K562 (cell line): ENCODE data around the gene AQP9. TPM values are rescaled to one million over a fixed set of nuclear protein-coding genes. Genes with fewer than 3 reads are reported as not detected.

Source experiments
- MEF2D ChIP-seq: conservative IDR thresholded peaks from 2 replicates; pipeline ENCODE4 v1.6.1; 2016; ENCODE audit warnings: low read depth, missing genetic modification characterization, missing compliant biosample characterization
- NBN ChIP-seq: fragments of 450-650 bp; IDR thresholded peaks from 2 replicates; pipeline ENCODE4 v1.6.1; 2016; ENCODE audit warnings: low read depth, mild to moderate bottlenecking
- POLR2AphosphoS5 ChIP-seq: IDR thresholded peaks from 2 replicates; pipeline ENCODE4 v1.6.1; 2011; ENCODE audit warnings: mild to moderate bottlenecking, low read depth, low read length, moderate library complexity; ENCODE audit not compliant: control insufficient read depth, insufficient read depth
- SMAD4 ChIP-seq: fragments of 250-450 bp; sonication (Bioruptor Pico); conservative IDR thresholded peaks from 2 replicates; pipeline ENCODE4 v1.8.0; 2021; ENCODE audit warnings: inconsistent platforms, mild to moderate bottlenecking, moderate library complexity
- TFAP4 ChIP-seq: sonication (generic); formaldehyde crosslinking; IDR thresholded peaks from 2 replicates; pipeline ENCODE4 v1.8.0; 2022; ENCODE audit warnings: missing genetic modification reagents, mild to moderate bottlenecking, moderate library complexity, borderline replicate concordance
- ZEB2 ChIP-seq: fragments of 450-650 bp; IDR thresholded peaks from 2 replicates; pipeline ENCODE4 v1.6.1; 2016
- ZFP91 ChIP-seq: sonication (generic); formaldehyde crosslinking; IDR thresholded peaks from 2 replicates; pipeline ENCODE4 v1.8.0; 2022; ENCODE audit warnings: mild to moderate bottlenecking, missing genetic modification reagents
- ZNF699 ChIP-seq: fragments of 250-450 bp; sonication (Bioruptor Pico); IDR thresholded peaks from 2 replicates; pipeline ENCODE4 v1.8.0; 2021; ENCODE audit warnings: mild to moderate bottlenecking, moderate library complexity; ENCODE audit not compliant: insufficient replicate concordance
- polyA plus RNA-seq, 8 experiments: library from polyadenylated mRNA; depleted of rRNA in 4 of 8; stranded (reverse) in 5 of 8; unstranded in 3 of 8; fragments of >200 nt; fragmentation: Nextera tagmentation in 2 of 8; fragmentation: Illumina TruSeq in 1 of 8; extraction: Ambion mirVana in 2 of 8; extraction: Trizol in 1 of 8; gene quantifications; 2 replicates each; pipeline versions ENCODE4 v1.2.1 to v1.2.3, GENCODE V29; 2011 to 2014; ENCODE audit warnings: inconsistent platforms in 1 of 8, missing spikeins in 1 of 8
- total RNA-seq, 7 experiments: library from RNA; depleted of rRNA in 6 of 7; stranded (reverse); fragments of >200 nt in 6 of 7; fragmentation: Illumina TruSeq in 2 of 7; extraction: Trizol in 2 of 7; gene quantifications; 2 replicates each; pipeline versions ENCODE4 v1.2.1 to v1.2.3, GENCODE V29; 2011 to 2021; ENCODE audit warnings: low replicate concordance in 1 of 7
- TF ChIP-seq, protein P1 (sequence below): fragments of 150-350 bp; IDR thresholded peaks from 2 replicates; pipeline ENCODE4 v1.6.1; 2014; ENCODE audit warnings: low read depth, mild to moderate bottlenecking, low read length, borderline replicate concordance
- TF ChIP-seq, protein P2 (sequence below): fragments of 450-650 bp; IDR thresholded peaks from 2 replicates; pipeline ENCODE4 v1.6.1; 2016; ENCODE audit warnings: mild to moderate bottlenecking
- TF ChIP-seq, protein P3 (sequence below): fragments of 250-450 bp; sonication (Bioruptor Pico); IDR thresholded peaks from 2 replicates; pipeline ENCODE4 v1.4.0; 2020

Gene AQP9
- total and polyA plus RNA-seq, 9 of the 15 experiments (the other 6 are each of a cell fraction or from before 2014, with no cell fraction given) = 0.04 to 0.33 (median 0.07) TPM; not detected in 4

DNA sequence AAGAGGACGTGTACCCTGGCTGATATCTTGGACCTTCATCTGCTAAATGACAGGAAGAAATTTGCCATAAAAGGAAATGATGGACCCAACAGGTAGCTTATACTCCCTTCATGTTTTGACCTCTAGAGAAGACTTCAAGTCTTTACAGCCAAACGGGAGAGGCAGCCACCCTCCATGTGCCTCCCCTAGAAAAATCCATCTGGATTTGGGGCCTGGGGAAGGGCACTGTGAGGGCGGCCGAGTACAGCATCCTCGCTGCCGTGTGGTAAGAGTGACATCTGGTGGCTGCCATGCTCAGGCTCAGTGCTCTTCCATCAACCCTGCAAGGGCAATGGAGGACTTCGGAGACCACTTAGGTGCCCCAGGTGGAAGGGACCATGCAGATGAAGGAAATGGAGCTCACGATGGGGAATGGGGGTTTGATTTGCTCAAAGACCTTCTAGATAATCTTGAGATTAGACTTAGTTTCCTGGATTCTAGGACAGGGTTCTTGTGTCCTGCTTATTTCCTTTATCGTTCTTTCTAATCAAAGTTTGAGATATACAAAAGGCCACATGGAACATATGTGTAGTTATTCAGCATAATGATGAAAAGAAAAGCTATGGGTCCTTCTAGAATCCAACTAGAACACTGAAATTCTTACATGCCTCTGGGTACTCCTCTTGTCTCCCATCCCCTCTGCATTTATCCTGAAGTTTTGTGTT, 44.4 kb downstream of the AQP9 start (continued):
- peak; percentile 52; the same call in 1 of the 2 replicates for TF ChIP-seq NBN
- TF ChIP-seq, protein P1, sequence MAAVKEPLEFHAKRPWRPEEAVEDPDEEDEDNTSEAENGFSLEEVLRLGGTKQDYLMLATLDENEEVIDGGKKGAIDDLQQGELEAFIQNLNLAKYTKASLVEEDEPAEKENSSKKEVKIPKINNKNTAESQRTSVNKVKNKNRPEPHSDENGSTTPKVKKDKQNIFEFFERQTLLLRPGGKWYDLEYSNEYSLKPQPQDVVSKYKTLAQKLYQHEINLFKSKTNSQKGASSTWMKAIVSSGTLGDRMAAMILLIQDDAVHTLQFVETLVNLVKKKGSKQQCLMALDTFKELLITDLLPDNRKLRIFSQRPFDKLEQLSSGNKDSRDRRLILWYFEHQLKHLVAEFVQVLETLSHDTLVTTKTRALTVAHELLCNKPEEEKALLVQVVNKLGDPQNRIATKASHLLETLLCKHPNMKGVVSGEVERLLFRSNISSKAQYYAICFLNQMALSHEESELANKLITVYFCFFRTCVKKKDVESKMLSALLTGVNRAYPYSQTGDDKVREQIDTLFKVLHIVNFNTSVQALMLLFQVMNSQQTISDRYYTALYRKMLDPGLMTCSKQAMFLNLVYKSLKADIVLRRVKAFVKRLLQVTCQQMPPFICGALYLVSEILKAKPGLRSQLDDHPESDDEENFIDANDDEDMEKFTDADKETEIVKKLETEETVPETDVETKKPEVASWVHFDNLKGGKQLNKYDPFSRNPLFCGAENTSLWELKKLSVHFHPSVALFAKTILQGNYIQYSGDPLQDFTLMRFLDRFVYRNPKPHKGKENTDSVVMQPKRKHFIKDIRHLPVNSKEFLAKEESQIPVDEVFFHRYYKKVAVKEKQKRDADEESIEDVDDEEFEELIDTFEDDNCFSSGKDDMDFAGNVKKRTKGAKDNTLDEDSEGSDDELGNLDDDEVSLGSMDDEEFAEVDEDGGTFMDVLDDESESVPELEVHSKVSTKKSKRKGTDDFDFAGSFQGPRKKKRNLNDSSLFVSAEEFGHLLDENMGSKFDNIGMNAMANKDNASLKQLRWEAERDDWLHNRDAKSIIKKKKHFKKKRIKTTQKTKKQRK = 0 out of 2 replicates have a peak, but pooled peaks have one; percentile 9
- TF ChIP-seq, protein P2, sequence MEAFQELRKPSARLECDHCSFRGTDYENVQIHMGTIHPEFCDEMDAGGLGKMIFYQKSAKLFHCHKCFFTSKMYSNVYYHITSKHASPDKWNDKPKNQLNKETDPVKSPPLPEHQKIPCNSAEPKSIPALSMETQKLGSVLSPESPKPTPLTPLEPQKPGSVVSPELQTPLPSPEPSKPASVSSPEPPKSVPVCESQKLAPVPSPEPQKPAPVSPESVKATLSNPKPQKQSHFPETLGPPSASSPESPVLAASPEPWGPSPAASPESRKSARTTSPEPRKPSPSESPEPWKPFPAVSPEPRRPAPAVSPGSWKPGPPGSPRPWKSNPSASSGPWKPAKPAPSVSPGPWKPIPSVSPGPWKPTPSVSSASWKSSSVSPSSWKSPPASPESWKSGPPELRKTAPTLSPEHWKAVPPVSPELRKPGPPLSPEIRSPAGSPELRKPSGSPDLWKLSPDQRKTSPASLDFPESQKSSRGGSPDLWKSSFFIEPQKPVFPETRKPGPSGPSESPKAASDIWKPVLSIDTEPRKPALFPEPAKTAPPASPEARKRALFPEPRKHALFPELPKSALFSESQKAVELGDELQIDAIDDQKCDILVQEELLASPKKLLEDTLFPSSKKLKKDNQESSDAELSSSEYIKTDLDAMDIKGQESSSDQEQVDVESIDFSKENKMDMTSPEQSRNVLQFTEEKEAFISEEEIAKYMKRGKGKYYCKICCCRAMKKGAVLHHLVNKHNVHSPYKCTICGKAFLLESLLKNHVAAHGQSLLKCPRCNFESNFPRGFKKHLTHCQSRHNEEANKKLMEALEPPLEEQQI = peak; percentile 80
- TF ChIP-seq, protein P3, sequence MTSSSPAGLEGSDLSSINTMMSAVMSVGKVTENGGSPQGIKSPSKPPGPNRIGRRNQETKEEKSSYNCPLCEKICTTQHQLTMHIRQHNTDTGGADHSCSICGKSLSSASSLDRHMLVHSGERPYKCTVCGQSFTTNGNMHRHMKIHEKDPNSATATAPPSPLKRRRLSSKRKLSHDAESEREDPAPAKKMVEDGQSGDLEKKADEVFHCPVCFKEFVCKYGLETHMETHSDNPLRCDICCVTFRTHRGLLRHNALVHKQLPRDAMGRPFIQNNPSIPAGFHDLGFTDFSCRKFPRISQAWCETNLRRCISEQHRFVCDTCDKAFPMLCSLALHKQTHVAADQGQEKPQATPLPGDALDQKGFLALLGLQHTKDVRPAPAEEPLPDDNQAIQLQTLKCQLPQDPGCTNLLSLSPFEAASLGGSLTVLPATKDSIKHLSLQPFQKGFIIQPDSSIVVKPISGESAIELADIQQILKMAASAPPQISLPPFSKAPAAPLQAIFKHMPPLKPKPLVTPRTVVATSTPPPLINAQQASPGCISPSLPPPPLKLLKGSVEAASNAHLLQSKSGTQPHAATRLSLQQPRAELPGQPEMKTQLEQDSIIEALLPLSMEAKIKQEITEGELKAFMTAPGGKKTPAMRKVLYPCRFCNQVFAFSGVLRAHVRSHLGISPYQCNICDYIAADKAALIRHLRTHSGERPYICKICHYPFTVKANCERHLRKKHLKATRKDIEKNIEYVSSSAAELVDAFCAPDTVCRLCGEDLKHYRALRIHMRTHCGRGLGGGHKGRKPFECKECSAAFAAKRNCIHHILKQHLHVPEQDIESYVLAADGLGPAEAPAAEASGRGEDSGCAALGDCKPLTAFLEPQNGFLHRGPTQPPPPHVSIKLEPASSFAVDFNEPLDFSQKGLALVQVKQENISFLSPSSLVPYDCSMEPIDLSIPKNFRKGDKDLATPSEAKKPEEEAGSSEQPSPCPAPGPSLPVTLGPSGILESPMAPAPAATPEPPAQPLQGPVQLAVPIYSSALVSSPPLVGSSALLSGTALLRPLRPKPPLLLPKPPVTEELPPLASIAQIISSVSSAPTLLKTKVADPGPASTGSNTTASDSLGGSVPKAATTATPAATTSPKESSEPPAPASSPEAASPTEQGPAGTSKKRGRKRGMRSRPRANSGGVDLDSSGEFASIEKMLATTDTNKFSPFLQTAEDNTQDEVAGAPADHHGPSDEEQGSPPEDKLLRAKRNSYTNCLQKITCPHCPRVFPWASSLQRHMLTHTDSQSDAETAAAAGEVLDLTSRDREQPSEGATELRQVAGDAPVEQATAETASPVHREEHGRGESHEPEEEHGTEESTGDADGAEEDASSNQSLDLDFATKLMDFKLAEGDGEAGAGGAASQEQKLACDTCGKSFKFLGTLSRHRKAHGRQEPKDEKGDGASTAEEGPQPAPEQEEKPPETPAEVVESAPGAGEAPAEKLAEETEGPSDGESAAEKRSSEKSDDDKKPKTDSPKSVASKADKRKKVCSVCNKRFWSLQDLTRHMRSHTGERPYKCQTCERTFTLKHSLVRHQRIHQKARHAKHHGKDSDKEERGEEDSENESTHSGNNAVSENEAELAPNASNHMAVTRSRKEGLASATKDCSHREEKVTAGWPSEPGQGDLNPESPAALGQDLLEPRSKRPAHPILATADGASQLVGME (CRISPR knock-in tag) = 0 out of 2 replicates have a peak, but pooled peaks have one; percentile 73
- TF ChIP-seq TFAP4 (CRISPR knock-in tag) = peak; percentile 47; the same call in 1 of the 2 replicates
- no peak for TF ChIP-seq POLR2AphosphoS5
- TF ChIP-seq ZFP91 (CRISPR knock-in tag) = peak; percentile 46; the same call in 1 of the 2 replicates
- TF ChIP-seq SMAD4 (CRISPR knock-in tag) = peak; percentile 59
- 0 out of 2 replicates have a peak, but pooled peaks have one; percentile 40 for TF ChIP-seq ZEB2
- TF ChIP-seq MEF2D (tag) = peak; percentile 38; the same call in 1 of the 2 replicates
- TF ChIP-seq ZNF699 (CRISPR knock-in tag) = no peak
